ENCODE data around the gene BAK1.
"Not testable (repeated sequence)": the region's sequence is repeated elsewhere in the genome, so short reads cannot be mapped to it uniquely, and the experiment has no call there.

The BAK1 gene

GRCh38 chr6:33549896-33550295 lies 30.2 kb downstream of the BAK1 start:
- no peaks in the 10 kb centered on the region for H3K9me3 Mint-ChIP-seq
- no peak for TF ChIP-seq CTCF (IDR thresholded peaks at IDR 0.05)
- DNase-seq: no peak
- no peaks in the 10 kb centered on the region for H3K36me3 Mint-ChIP-seq (ENCODE audit: low read depth)
- H3K27ac Mint-ChIP-seq: no peak overlapping the region
- H3K27me3 Mint-ChIP-seq (ENCODE audit: low read depth, poor library complexity): peaks cover 5% of the 10 kb centered on the region
- no peak overlapping the region for H3K4me3 Mint-ChIP-seq
- H3K4me1 Mint-ChIP-seq: peaks cover 25% of the 10 kb centered on the region

GRCh38 chr6:33549196-33549595 lies 30.9 kb downstream of the BAK1 start:
- H3K9me3 Mint-ChIP-seq: no peaks in the 10 kb centered on the region
- DNase-seq: no peak
- H3K27ac Mint-ChIP-seq: peak overlapping the region; percentile 30
- H3K36me3 Mint-ChIP-seq (ENCODE audit: low read depth): no peaks in the 10 kb centered on the region
- H3K27me3 Mint-ChIP-seq (ENCODE audit: low read depth, poor library complexity): peaks cover 5% of the 10 kb centered on the region
- H3K4me1 Mint-ChIP-seq: peaks cover 25% of the 10 kb centered on the region
- no peak overlapping the region for H3K4me3 Mint-ChIP-seq
- TF ChIP-seq CTCF (IDR thresholded peaks at IDR 0.05): no peak

- Mint-ChIP-seq H3K27ac (peak overlapping the region; percentile 67), H3K36me3 (ENCODE audit: low read depth) (no peaks in the 10 kb centered on the region), H3K4me1 (peaks cover 35% of the 10 kb centered on the region), H3K4me3 (no peak overlapping the region), H3K27me3 (ENCODE audit: low read depth, poor library complexity) (peaks cover 5% of the 10 kb centered on the region), H3K9me3 (no peaks in the 10 kb centered on the region)
- DNase-seq: no peak
- TF ChIP-seq CTCF (IDR thresholded peaks at IDR 0.05): no peak
Measured at GRCh38 chr6:33547499-33547898, 32.6 kb downstream of the BAK1 start.

- no peaks in the 10 kb centered on the region for H3K9me3 Mint-ChIP-seq
- no peak for TF ChIP-seq CTCF (IDR thresholded peaks at IDR 0.05)
- H3K36me3 Mint-ChIP-seq (ENCODE audit: low read depth): no peaks in the 10 kb centered on the region
- H3K27me3 Mint-ChIP-seq (ENCODE audit: low read depth, poor library complexity): peaks cover 5% of the 10 kb centered on the region
- no peak for DNase-seq
- H3K4me3 Mint-ChIP-seq: no peak overlapping the region
- peaks cover 35% of the 10 kb centered on the region for H3K4me1 Mint-ChIP-seq
- H3K27ac Mint-ChIP-seq: no peak overlapping the region
Measured at GRCh38 chr6:33546766-33547165, 33.3 kb downstream of the BAK1 start.

- not testable (repeated sequence) for H3K36me3 Mint-ChIP-seq (ENCODE audit: low read depth); H3K9me3 Mint-ChIP-seq
Measured at GRCh38 chr6:33545292-33545691, 34.8 kb downstream of the BAK1 start.

GRCh38 chr6:33543116-33543515 lies 37.0 kb downstream of the BAK1 start:
- Mint-ChIP-seq H3K27ac (no peak overlapping the region), H3K36me3 (ENCODE audit: low read depth) (no peaks in the 10 kb centered on the region), H3K4me1 (peaks cover 24% of the 10 kb centered on the region), H3K4me3 (no peak overlapping the region), H3K27me3 (ENCODE audit: low read depth, poor library complexity) (peaks cover 3% of the 10 kb centered on the region), H3K9me3 (no peaks in the 10 kb centered on the region)
- DNase-seq: no peak
- no peak for TF ChIP-seq CTCF (IDR thresholded peaks at IDR 0.05)

More at GRCh38 chr6:33545292-33545691, 34.8 kb downstream of the BAK1 start:
- H3K4me3 Mint-ChIP-seq; H3K27ac Mint-ChIP-seq; H3K27me3 Mint-ChIP-seq (ENCODE audit: low read depth, poor library complexity); DNase-seq: not testable (repeated sequence)
- peaks cover 35% of the 10 kb centered on the region for H3K4me1 Mint-ChIP-seq
